Progenitor cell of endocrine pancreas (in vitro differentiated cells): ENCODE data around the gene OR2V1. TPM values are rescaled to one million over a fixed set of nuclear protein-coding genes. Genes with fewer than 3 reads are reported as not detected.

Experiments
- DNase-seq: peaks from one replicate; pipeline ENCODE4 v3.0.0; 2021; ENCODE audit warnings: low spot score; ENCODE audit not compliant: unreplicated experiment
- H3K27ac Mint-ChIP-seq: 2 replicates; pipeline ENCODE4 v1.8.0; 2021; ENCODE audit warnings: mild to moderate bottlenecking, moderate library complexity, mixed read lengths
- H3K27me3 Mint-ChIP-seq: 2 replicates; pipeline ENCODE4 v1.8.0; 2021; ENCODE audit warnings: mixed read lengths
- H3K36me3 Mint-ChIP-seq: 2 replicates; pipeline ENCODE4 v1.8.0; 2022; ENCODE audit warnings: mixed read lengths; ENCODE audit not compliant: insufficient read depth
- H3K4me1 Mint-ChIP-seq: 2 replicates; pipeline ENCODE4 v1.8.0; 2021; ENCODE audit warnings: low read depth, mixed read lengths
- H3K4me3 Mint-ChIP-seq: 2 replicates; pipeline ENCODE4 v1.8.0; 2021; ENCODE audit warnings: low read depth, mild to moderate bottlenecking, moderate library complexity, mixed read lengths
- H3K9me3 Mint-ChIP-seq: 2 replicates; pipeline ENCODE4 v1.8.0; 2021; ENCODE audit warnings: low read depth, mixed read lengths
- CTCF ChIP-seq: fragments of 200-600 bp; sonication (generic); IDR thresholded peaks from one replicate; pipeline ENCODE4 v1.5.0; 2021; ENCODE audit warnings: antibody characterized with exemption, mild to moderate bottlenecking; ENCODE audit not compliant: unreplicated experiment
- total RNA-seq: library from RNA; stranded (reverse); gene quantifications from 2 replicates; pipeline ENCODE4 v1.2.1, GENCODE V29; 2021

The OR2V1 gene
- total RNA-seq, 1 donor from 2014 or later: not detected

GRCh38 chr5:181121675-181122561 is 9.1 kb downstream of the OR2V1 start:
- Mint-ChIP-seq H3K9me3 (no peaks in the 10 kb centered on the region), H3K27ac (no peak overlapping the region), H3K4me1 (no peaks in the 10 kb centered on the region), H3K27me3 (peaks cover 88% of the 10 kb centered on the region), H3K4me3 (no peak overlapping the region), H3K36me3 (no peaks in the 10 kb centered on the region)
- no peak for TF ChIP-seq CTCF
- no peak for DNase-seq

- H3K4me1 Mint-ChIP-seq: no peaks in the 10 kb centered on the region
- H3K36me3 Mint-ChIP-seq: no peaks in the 10 kb centered on the region
- H3K9me3 Mint-ChIP-seq: no peaks in the 10 kb centered on the region
- no peak for DNase-seq
- no peak overlapping the region for H3K27ac Mint-ChIP-seq
- no peak for TF ChIP-seq CTCF
- no peak overlapping the region for H3K4me3 Mint-ChIP-seq
- peaks cover 89% of the 10 kb centered on the region for H3K27me3 Mint-ChIP-seq
These were observed 10.2 kb downstream of the OR2V1 start for GRCh38 chr5:181120761-181121160.

- TF ChIP-seq CTCF: no peak
- Mint-ChIP-seq H3K4me1 (no peaks in the 10 kb centered on the region), H3K36me3 (no peaks in the 10 kb centered on the region), H3K27ac (no peak overlapping the region), H3K4me3 (no peak overlapping the region), H3K9me3 (no peaks in the 10 kb centered on the region), H3K27me3 (peaks cover 90% of the 10 kb centered on the region)
- no peak for DNase-seq
These were observed 10.7 kb downstream of the OR2V1 start for GRCh38 chr5:181120306-181120705.

GRCh38 chr5:181119105-181119504 is 11.9 kb downstream of the OR2V1 start:
- H3K36me3 Mint-ChIP-seq: no peaks in the 10 kb centered on the region
- TF ChIP-seq CTCF: no peak
- peaks cover 92% of the 10 kb centered on the region for H3K27me3 Mint-ChIP-seq
- H3K27ac Mint-ChIP-seq: no peak overlapping the region
- H3K4me3 Mint-ChIP-seq: no peak overlapping the region
- DNase-seq: no peak
- no peaks in the 10 kb centered on the region for H3K4me1 Mint-ChIP-seq
- no peaks in the 10 kb centered on the region for H3K9me3 Mint-ChIP-seq

- Mint-ChIP-seq H3K4me1 (no peaks in the 10 kb centered on the region), H3K9me3 (no peaks in the 10 kb centered on the region), H3K27ac (no peak overlapping the region), H3K27me3 (peaks cover 91% of the 10 kb centered on the region), H3K36me3 (no peaks in the 10 kb centered on the region), H3K4me3 (no peak overlapping the region)
- TF ChIP-seq CTCF: no peak
- no peak for DNase-seq
These were observed 12.6 kb downstream of the OR2V1 start for GRCh38 chr5:181118369-181118768.
